Stimulated activated CD4-positive, alpha-beta T cell treated with anti-CD3 and anti-CD28 coated beads, Interleukin-15, amount 100 ng/mL, for 48 hours (primary cell): ENCODE results near the gene KCNIP1.

Experiments
- DNase-seq, 2 donors: peaks; one replicate each; pipeline ENCODE4 v3.0.0-alpha.2; 2020; ENCODE audit warnings: low read depth in 2 of 2

Gene KCNIP1

GRCh38 chr5:170628691-170629565, 125.1 kb downstream of the KCNIP1 start:
- DNase-seq: no peak

- no peak for DNase-seq
These were observed 125.9 kb downstream of the KCNIP1 start for GRCh38 chr5:170629566-170630175.

- DNase-seq: no peak
These were observed 126.4 kb downstream of the KCNIP1 start for GRCh38 chr5:170630226-170630625.

GRCh38 chr5:170630711-170631141, 126.9 kb downstream of the KCNIP1 start:
- no peak for DNase-seq

GRCh38 chr5:170631466-170632195, 127.8 kb downstream of the KCNIP1 start:
- DNase-seq: no peak

GRCh38 chr5:170632266-170632984, 128.6 kb downstream of the KCNIP1 start:
- no peak for DNase-seq

- DNase-seq: peak; percentile 25 to 42
These were observed 129.1 kb downstream of the KCNIP1 start for GRCh38 chr5:170632985-170633234.

GRCh38 chr5:170633235-170634081, 129.6 kb downstream of the KCNIP1 start:
- no peak for DNase-seq

- DNase-seq: no peak
These were observed 130.6 kb downstream of the KCNIP1 start for GRCh38 chr5:170634256-170634990.

GRCh38 chr5:170635706-170636105, 131.9 kb downstream of the KCNIP1 start:
- no peak for DNase-seq

GRCh38 chr5:170636206-170636605, 132.4 kb downstream of the KCNIP1 start:
- DNase-seq: no peak

GRCh38 chr5:170636801-170637477, 133.1 kb downstream of the KCNIP1 start:
- no peak for DNase-seq

GRCh38 chr5:170638051-170638450, 134.2 kb downstream of the KCNIP1 start:
- no peak for DNase-seq

GRCh38 chr5:170638454-170639220, 134.8 kb downstream of the KCNIP1 start:
- DNase-seq: peak; percentile 49 to 60

GRCh38 chr5:170639221-170639925, 135.6 kb downstream of the KCNIP1 start:
- DNase-seq: no peak

- no peak for DNase-seq
These were observed 137.1 kb downstream of the KCNIP1 start for GRCh38 chr5:170640731-170641588.

- DNase-seq: no peak
These were observed 137.8 kb downstream of the KCNIP1 start for GRCh38 chr5:170641589-170642031.
